Measurements from ENCODE around the gene LRPAP1.
"Not testable (repeated sequence)": the region's sequence is repeated elsewhere in the genome, so short reads cannot be mapped to it uniquely, and the experiment has no call there.

Gene LRPAP1

DNA sequence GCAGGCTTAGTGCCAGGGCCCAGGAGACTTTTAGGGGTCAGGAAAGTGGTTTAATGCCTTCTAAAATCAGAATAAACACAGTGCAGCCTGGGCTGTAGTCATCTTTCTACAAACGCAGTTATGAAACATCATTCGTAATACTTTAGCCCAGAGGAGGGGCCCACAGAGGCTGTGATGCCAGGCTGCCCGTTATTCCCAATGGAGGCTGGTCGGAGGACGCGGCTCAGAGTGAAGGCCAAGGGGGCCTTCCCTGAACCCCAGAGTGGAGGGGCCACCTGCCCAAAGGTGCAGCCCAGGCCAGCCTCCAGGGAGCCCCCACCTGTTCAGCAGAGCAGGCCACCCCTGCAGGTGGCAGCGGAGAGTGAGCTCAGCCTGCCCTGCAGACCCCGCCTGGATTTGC is 29.9 kb upstream of the LRPAP1 start:
- not testable (repeated sequence) for DNase-seq (ENCODE audit: low read depth in 3 of 3)

DNA sequence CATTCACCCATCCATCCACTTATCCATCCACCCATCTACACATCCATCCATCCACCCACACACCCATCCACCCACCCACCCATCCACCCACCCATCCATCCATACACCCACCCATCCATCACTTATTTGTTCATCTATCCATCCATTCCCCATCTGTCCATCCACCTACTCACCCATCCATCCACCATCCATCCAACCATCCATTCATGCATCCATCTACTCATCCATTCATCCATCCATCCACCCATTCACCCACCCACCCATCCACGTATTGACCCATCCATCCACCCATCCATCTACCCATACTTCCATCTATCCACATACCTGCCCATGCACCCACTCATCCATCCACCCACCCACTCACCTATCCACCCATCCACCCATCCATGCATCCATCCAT is 28.2 kb upstream of the LRPAP1 start:
- DNase-seq (ENCODE audit: low read depth in 3 of 3) = not testable (repeated sequence)

DNA sequence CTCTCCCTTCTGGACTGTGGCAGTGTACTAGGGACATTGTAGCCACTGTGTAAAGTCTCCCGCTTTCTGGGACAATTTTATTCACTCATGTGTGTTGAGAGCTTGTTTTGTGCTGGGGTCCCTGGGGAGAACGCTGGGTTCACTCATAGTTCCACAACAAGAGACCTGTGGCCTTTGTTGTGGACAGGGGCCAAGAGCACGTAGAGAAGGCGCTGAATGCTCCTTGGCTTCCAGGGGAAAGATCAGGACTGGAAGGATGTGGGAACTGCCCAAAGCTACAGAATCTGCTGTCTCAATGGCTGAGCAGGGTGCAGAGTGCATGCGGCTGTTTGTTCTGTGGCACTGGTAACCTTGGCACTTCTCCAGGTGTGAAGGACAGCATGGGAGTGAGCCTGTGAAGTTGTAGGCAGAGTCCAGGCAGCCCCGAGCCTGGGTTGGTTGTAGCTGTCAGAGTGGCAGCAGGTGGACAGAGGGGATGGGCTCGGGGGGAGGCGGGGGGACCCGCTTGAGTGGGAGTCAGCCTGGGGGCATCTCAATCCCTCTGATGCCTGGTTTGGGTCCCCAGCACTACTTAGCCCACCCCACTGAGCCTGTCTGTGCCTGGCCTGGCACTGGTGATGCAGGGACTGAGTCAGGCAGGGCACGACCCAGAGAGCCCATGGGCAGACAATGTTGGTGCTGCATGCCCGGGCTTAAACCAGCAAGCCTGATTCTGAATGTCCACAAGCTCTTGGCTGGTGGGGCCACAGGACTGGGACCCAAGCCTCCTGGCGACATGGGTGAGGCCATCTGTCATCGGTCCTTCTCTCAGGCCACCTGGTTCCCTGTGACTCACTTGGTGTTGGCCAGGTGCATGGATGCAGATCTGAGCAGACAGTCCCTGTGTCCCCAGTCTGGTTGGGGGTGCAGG is 27.4 kb upstream of the LRPAP1 start:
- DNase-seq (ENCODE audit: low read depth in 3 of 3) = not testable (repeated sequence)

DNA sequence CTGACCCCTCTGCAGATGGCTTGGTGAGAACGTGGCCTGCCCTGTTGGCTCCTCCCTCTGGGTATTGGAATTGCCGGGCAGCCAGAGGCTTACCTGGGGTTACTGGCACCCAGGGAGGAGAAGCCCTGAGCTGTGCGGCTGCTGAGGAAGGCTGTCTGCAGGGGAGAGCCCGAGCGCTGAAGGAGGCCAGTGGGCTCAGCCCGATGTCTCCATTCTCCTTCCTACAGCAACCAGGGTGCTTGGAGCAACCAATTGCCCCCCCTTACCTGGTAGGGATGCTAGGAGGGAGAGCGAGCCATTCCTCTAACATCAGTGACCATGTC is 26.3 kb upstream of the LRPAP1 start:
- not testable (repeated sequence) for DNase-seq (ENCODE audit: low read depth in 3 of 3)

DNA sequence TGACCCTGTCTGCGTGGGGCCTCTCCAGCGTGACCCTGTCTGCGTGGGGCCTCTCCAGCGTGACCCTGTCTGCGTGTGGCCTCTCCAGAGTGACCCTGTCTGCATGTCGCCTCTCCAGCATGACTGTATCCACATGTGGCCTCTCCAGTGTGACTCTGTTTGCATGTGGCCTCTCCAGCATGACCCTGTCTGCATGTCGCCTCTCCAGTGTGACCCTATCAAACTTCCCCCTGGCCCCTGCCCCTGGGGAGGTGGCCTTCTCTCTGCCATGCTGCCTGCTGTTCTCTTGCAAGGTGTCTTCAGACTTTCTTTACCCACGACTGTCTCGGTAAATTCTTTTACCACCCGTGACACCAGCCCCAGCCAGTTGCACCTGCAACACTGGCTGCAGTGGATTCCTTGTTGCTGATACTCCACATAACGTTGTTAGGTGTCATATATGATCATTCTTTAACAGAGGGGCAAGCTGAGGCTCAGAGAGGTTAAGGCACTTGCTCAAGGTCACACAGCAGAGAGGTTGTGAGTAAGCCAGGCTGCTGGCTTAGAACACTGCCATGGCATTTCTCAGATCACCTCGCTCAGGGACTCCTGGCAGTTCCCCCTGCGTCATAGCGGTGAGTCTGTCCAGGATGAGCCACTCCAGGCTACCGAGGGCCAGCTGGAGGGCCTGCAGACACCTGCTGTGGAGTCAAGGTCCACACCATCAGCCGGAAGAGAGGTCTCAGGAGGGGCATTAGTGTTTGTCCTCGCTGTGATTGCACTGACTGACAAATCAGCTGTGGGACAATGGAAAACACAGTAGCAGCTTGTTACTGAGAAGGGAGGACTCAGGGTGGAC is 25.7 kb upstream of the LRPAP1 start:
- DNase-seq (ENCODE audit: low read depth in 3 of 3) = not testable (repeated sequence)

DNA sequence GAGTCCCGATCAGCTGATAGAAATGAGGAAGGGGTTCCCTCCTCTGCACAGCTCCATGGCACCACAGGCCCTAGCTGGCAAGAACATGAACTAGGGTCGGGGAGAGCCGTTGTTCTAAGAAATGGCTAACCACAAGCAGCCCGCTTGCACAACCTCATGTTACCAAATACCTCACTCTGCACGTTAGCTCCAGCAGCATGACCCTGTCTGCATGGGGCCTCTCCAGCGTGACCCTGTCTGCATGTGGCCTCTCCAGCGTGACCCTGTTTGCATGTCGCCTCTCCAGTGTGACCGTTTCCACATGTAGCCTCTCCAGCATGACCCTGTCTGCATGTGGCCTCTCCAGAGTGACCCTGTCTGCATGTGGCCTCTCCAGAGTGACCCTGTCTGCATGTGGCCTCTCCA is 24.9 kb upstream of the LRPAP1 start:
- DNase-seq (ENCODE audit: low read depth in 3 of 3) = not testable (repeated sequence)

DNA sequence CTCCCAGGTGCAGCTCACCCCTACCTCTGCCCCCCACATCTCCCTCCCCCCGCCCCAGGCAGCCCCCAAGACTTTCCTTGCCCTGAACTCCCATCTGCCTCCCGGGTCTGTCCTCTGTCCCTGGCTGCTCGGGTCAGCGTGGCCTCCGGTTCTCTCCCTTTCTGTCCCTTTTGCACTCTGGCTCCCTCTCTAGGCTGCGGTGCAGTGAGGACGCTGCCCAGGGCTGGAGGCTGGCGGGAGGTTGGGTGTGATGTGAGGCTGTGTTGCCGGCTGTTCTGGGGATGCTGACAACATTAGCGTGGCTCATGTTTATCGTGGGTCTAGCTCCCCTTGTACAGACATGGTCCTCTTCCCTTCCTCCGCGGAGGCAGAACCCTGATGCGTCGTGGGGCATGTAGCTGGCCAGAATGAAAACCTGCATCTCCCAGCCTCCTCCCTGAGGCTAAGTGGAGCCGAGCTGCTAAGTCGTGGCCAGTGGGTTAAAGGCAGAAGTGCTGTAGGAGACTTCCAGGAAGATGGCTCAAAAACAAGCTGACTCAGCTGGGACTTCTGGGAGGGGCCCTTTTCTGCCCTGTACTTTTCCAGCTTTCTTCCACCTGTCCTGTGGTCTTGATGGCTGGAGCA is 24.1 kb upstream of the LRPAP1 start:
- DNase-seq (ENCODE audit: low read depth in 3 of 3) = not testable (repeated sequence)

DNA sequence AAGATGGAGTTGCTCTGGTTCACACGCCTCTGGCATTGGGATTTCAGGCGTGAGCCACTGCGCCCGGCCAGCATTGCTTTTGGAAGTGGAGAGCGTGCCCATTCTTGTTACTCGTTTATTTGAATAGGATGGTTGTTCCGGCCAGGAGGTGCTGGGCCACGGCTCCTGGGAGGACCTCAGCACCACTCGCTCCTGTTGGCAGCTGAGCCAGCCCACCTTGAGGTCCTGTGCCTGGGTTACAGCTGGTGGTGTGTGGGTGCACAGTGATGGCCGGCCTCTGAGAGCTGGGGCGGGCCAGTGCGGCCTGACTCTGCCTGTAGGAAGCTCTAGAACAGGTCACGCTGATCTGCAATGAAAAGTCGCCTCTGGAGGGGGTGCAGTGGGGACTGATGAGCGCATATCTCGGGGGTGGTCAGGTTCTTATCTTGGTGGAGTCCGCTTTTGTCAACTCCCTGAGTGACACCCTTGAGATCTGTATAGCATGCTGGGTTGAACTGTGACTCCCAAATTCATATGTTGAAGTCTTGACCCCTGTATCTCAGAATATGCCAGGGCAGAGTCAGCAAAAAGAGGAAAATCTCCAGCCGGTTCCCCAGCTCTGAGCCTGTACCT is 23.3 kb upstream of the LRPAP1 start:
- not testable (repeated sequence) for DNase-seq (ENCODE audit: low read depth in 3 of 3)

DNA sequence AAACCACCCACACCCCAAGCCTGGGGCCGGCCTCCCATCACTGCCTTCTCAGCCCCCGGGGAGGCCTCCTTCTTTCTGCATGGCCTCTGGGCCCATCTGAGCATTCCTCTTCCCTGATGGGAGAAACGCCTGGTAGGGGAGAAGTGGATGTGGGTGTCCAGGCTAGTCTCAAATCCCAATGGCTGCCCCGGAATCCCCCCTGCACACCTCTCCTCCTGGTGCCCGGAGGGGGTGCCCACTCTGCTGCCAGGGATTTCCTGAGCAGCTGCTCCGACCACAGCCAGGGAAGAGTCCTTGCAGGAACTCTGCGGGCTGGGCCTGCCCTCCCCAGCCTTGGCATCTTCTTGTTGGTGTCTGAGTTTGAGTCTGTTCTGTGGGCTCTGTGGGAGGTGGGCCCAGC is 19.1 kb upstream of the LRPAP1 start:
- not testable (repeated sequence) for DNase-seq (ENCODE audit: low read depth in 3 of 3)

DNA sequence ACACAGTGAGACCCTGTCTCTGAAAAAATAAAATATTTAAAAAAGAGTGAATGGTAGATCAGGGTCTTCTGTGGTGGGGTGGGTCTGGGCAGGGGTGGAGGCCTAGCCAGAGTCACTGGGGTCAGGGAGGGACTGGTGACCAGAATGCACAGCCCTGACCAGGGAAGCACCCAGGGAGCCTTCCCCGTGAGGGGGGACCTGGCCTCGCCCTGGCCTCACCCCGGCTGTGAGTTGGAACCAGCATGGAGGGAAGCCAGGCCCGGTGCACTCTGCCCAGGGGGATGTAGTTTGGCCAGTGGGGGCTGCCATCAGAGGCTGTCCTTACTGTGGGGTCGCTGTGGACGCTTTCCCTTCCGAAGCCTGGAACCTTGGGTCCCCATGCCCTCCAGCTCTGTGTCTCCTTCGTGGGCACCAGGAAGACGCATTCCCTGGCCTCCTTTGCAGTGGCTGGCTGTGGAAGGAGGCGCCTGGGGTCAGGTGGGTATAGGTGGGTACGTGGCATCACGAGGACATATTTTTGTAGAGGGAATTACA is 18.6 kb upstream of the LRPAP1 start:
- not testable (repeated sequence) for DNase-seq (ENCODE audit: low read depth in 3 of 3)

DNA sequence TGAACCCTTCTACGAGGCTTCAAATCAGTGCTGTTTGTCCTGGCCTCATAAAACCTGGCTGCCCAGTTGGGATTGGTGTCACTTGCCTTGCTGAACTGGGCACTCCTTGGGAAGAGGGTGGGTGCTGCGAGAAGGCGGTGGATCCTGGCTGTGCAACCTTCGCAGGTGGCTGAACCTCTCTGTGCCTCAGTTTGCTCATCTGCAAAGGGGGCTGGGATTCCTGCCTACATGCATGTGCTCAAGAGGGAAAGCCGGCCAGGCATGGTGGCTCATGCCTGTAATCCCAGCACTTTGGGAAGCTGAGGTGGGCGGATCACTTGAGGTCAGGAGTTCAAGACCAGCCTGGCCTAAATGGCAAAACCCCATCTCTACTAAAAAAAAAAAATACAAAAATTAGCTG is 17.8 kb upstream of the LRPAP1 start:
- not testable (repeated sequence) for DNase-seq (ENCODE audit: low read depth in 3 of 3)

DNA sequence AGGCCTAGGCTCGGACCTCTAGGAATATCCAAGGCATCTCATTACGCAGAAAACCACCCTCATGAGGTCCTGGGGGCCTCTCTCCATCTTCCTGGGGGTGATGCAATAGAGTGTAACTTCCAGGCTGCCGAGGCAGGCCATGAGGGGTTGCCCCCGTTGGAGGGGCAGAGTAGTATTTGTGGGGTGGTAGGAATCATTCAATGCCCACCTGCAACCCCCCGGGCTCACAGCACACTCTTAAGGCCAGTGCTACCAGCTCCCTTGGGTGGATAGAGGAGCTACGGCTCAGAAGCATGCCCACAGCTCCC is 17.4 kb upstream of the LRPAP1 start:
- DNase-seq (ENCODE audit: low read depth in 3 of 3) = not testable (repeated sequence)

DNA sequence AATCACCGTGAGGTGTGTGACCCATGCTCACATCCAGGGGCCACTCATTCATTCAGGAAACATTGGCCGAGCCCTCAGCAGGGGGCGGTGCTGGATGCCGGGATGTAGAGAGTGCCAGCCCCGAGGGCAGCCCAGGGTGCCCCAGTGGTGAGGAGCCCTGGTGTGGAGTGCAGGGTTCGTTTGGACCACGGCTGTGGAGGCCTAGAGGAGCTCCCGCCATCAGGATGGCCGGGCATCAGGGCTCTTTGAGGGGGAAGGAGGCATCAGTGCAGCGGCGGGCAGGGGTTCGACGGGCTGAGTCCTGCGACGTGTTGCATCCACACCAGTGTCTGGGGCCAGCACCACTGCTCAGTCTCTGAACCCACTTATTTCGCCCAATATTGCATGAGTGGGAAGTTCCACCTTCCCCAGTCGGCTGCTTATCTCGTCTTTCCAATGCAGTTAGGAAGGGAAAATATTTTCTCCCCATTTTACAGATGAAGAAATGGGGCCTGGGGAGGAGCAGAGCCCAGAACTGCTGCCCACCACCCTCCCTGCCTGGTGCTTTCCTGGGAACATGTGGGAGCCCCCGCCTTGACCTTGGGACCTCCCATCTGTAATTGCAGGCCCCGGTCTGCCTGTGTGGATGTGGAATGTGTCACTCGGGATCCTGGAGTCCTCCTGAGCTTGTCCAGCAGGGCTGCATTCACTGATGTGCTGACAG is 16.9 kb upstream of the LRPAP1 start:
- DNase-seq (ENCODE audit: low read depth in 3 of 3) = not testable (repeated sequence)

DNA sequence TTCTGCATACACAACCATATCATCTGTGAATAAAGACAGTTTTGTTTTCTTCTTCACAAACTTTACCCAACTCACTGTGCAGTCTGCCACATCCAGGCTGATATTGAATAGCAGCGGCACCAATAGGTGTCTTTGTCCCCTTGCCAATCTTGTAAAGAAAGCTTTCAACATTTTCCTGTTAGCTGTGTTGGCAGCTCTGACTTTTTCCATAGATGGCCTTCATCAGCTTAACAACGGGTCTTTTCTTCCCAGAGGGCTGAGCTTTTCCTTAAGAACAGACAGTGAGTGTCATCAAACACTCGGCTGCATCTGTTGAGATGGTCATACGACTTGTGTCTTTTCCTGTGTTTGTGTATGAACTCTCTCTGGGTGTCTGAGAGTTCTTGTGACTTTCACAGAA is 14.5 kb upstream of the LRPAP1 start:
- not testable (repeated sequence) for DNase-seq (ENCODE audit: low read depth in 3 of 3)

DNA sequence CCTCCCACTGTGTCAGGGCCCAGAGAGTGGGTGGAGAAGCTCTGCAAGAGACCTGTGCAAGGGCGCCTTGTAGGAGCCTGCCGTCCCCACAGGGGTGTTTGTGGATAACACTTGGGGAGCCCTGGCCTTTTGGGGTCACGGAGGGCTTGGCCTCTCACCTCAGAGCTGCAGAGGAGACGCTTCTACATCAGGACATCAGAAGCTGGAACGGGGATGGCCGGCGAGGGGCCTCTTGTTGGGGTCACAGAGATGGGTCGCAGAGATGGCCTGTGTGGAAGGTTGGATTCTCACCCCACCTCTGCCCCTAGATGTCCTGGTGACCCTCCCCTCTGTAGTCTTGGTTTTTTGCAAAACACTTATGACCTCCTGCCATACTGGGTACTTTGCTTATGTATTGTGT is 13.1 kb upstream of the LRPAP1 start:
- not testable (repeated sequence) for DNase-seq (ENCODE audit: low read depth in 3 of 3)

DNA sequence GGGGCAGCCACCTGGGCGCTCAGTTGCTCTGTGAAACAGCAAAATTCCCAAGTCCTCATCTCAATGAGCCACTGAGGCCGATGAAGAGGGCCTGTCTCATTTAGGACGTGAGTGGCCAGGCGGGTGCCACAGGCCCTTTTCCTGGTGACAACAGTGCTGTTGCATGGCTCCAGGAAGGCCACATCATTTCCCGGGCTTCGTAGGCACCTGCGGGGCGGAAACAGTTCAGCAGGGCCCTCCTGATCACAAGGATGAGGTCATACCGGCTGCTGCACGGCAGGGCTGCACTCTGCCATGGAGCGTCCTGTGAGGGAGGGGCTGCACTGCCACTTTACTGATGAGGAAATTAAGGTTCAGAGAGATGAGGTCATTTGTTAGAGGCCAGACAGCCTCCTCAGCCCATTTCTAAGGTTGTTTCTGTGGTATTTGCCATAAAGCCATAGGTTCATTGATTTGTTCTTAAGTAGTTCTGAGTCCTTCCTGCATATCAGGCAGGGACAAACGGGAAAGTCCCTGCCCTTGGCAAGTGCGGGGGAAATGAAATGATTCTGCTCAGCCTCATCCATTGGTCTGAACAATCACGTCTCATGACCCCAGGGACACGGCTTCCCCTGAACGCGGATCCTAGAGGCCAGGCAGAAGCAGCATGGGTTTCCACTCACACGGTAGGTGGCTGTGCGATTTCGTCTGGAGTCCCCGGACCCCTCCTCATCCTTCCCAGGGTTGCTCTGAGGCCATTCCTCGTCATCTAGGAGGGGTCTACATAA is 12.2 kb upstream of the LRPAP1 start:
- DNase-seq (ENCODE audit: low read depth in 3 of 3) = not testable (repeated sequence)

DNA sequence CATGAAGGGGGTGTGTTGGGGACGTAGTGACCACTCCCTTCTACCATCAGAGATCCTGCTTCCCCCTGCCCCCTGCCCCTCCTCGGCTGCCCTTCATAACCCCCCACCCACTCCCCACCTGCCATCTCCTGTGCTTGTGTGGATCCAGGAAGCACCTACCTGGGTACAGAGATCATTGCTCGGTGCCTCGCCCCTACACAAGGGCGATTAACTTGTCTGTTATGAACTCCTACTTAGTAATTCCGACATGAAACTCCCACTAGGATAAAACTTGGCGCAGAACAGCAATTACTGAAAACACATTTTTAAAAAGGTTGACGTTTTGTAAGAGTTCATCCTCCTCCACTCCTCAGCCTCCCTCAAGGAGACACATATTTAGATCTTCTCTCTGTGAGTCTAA is 11.2 kb upstream of the LRPAP1 start:
- not testable (repeated sequence) for DNase-seq (ENCODE audit: low read depth in 3 of 3)

DNA sequence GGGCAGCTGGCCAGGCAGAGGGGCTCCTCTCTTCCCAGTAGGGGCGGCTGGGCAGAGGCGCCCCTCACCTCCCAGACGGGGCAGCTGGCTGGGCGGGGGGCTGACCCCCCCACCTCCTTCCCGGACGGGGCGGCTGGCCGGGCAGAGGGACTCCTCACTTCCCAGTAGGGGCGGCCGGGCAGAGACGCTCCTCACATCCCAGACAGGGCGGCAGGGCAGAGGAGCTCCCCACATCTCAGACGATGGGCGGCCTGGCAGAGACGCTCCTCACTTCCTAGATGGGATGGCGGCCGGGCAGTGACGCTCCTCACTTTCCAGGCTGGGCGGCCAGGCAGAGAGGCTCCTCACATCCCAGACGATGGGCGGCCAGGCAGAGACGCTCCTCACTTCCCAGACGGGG is 6.7 kb upstream of the LRPAP1 start:
- DNase-seq (ENCODE audit: low read depth in 3 of 3) = not testable (repeated sequence)

DNA sequence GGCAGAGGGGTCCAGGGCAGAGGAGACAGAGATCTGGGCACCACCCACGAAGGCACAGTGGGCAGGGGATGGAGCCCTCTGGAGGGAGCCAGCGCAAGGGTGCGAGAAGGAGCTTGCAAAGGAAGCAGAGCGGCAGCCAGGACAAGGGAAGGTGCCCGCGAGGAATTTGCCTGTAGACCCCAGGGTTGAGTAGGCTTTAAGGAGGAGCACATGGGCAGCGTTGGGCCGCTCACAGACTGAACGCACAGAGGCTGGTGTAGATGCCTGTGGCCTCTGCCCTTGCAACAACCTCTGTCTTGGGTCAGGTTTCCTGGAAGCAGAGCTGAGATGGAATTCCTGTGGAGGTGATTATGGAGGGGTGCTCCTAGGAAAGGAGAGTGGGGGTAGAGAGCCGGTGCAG is 3.6 kb upstream of the LRPAP1 start:
- DNase-seq (ENCODE audit: low read depth in 3 of 3) = not testable (repeated sequence)

DNA sequence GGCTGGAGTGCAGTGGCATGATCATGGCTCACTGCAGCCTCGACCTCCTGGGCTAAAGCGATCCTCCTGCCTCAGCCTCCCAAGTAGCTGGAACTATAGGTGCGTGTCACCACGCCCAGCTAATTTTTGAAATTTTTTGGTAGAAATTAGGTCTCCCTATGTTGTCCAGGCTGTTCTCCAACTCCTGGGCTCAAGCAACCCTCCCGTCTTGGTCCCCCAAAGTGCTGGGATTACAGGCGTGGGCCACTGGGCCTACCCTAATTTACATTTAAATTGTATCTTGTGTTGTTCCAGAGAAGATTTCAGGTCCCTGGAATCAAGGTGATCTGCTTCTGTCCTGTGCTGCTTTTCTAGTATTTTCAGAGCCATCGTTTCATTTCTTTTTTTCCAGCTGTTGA is 1.2 kb upstream of the LRPAP1 start:
- no peak for DNase-seq (ENCODE audit: low read depth in 3 of 3)
